OCI-LY7 (cell line): ENCODE data around the gene ICAM1. TPM values are rescaled to one million over a fixed set of nuclear protein-coding genes. Genes with fewer than 3 reads are reported as not detected.

Experiments
- BruUV-seq: library from RNA; stranded (reverse); fragments of 400-500 nt; replicated peaks from 2 replicates; lab custom pipeline; 2021; lab: Mats Ljungman, UMichigan
- CTCF ChIA-PET: fragments of 300-600 bp; sonication (Branson Sonifier 250); formaldehyde crosslinking; loops from one replicate; lab custom pipeline; 2022; ENCODE audit warnings: antibody characterized with exemption; ENCODE audit not compliant: unreplicated experiment; lab: Charles Lee
- POLR2A ChIA-PET: fragments of 300-600 bp; sonication (Branson Sonifier 250); formaldehyde crosslinking; loops from one replicate; lab custom pipeline; 2022; ENCODE audit warnings: antibody characterized with exemption; lab: Charles Lee
- DNase-seq: peaks from one replicate; pipeline ENCODE4 v3.0.0-alpha.2; 2015; ENCODE audit warnings: low spot score
- H2AFZ ChIP-seq: fragments of 200-600 bp; sonication (generic), shearing (Covaris generic); 2 replicates; pipeline ENCODE4 v1.6.1; 2014; ENCODE audit warnings: mild to moderate bottlenecking, antibody characterized with exemption, low read length, moderate library complexity
- H3K27ac ChIP-seq: fragments of 200-600 bp; sonication (generic); 2 replicates; pipeline ENCODE4 v1.5.1; 2014; ENCODE audit warnings: mixed run types, low read depth, mild to moderate bottlenecking, moderate library complexity, low read length, inconsistent platforms; ENCODE audit not compliant: poor library complexity, severe bottlenecking
- H3K36me3 ChIP-seq: fragments of 200-600 bp; sonication (generic); 2 replicates; pipeline ENCODE4 v1.6.1; 2014; ENCODE audit warnings: mild to moderate bottlenecking, antibody characterized with exemption, low read length, moderate library complexity, mixed read lengths; ENCODE audit not compliant: insufficient read depth
- H3K4me1 ChIP-seq: fragments of 200-600 bp; sonication (generic); 2 replicates; pipeline ENCODE4 v1.5.1; 2014; ENCODE audit warnings: mild to moderate bottlenecking, low read length; ENCODE audit not compliant: insufficient read depth, poor library complexity, severe bottlenecking
- H3K4me2 ChIP-seq: fragments of 200-600 bp; sonication (generic); 2 replicates; pipeline ENCODE4 v1.6.1; 2014; ENCODE audit warnings: mild to moderate bottlenecking, low read length
- H3K4me3 ChIP-seq: fragments of 200-600 bp; sonication (generic); 2 replicates; pipeline ENCODE4 v1.5.1; 2014; ENCODE audit warnings: mild to moderate bottlenecking, low read depth, low read length; ENCODE audit not compliant: poor library complexity, severe bottlenecking
- H3K79me2 ChIP-seq: fragments of 200-600 bp; sonication (generic); 2 replicates; pipeline ENCODE4 v1.6.1; 2016; ENCODE audit warnings: low read depth, mild to moderate bottlenecking, low read length, moderate library complexity, mixed read lengths; ENCODE audit not compliant: insufficient read depth
- H3K9me2 ChIP-seq: fragments of 200-600 bp; sonication (generic); 2 replicates; pipeline ENCODE4 v1.6.1; 2016; ENCODE audit warnings: mild to moderate bottlenecking, low read length, mixed read lengths; ENCODE audit not compliant: insufficient read depth
- H3K9me3 ChIP-seq: fragments of 200-600 bp; sonication (generic); 2 replicates; pipeline ENCODE4 v1.6.1; 2014; ENCODE audit warnings: mild to moderate bottlenecking, mixed run types, low read length, mixed read lengths
- H4K20me1 ChIP-seq: fragments of 200-600 bp; sonication (generic); 2 replicates; pipeline ENCODE4 v1.6.1; 2014; ENCODE audit warnings: mild to moderate bottlenecking, antibody characterized with exemption, low read length, moderate library complexity, mixed read lengths; ENCODE audit not compliant: insufficient read depth
- CTCF ChIP-seq: fragments of 200-600 bp; sonication (generic); conservative IDR thresholded peaks from 2 replicates; pipeline ENCODE4 v1.5.1; 2014; ENCODE audit warnings: mild to moderate bottlenecking, antibody characterized with exemption, low read length, moderate library complexity, mixed read lengths
- EZH2phosphoT487 ChIP-seq: fragments of 200-600 bp; sonication (generic); IDR thresholded peaks from 2 replicates; pipeline ENCODE4 v1.6.1; 2018; ENCODE audit warnings: low read depth, borderline replicate concordance, mild to moderate bottlenecking, mixed run types, antibody characterized with exemption, low read length, moderate library complexity, mixed read lengths
- intact Hi-C: fragments of 100-400 bp; cut with micrococcal nuclease; formaldehyde crosslinking; loops from one replicate; pipeline ENCODE4 v1.10.0; 2022; ENCODE audit not compliant: unreplicated experiment
- total RNA-seq, 2 experiments: library from RNA; depleted of rRNA in 1 of 2; stranded (reverse); fragments of >200 nt in 1 of 2; shearing (Covaris generic) in 1 of 2; gene quantifications; 2 replicates each; pipeline ENCODE4 v1.2.3, GENCODE V29; 2014 to 2022

ICAM1 gene
- total RNA-seq, 2 experiments from 2014 or later, result 12.0 to 13.4 TPM

- peaks cover 13% of the 10 kb centered on the region; the same call in 1 of the 2 replicates for H3K36me3 ChIP-seq
- BruUV-seq, result no TSS peak
- no peaks in the 10 kb centered on the region for H4K20me1 ChIP-seq
- DNase-seq, result no peak
- H3K4me1 ChIP-seq, result no peaks in the 10 kb centered on the region
- no peaks in the 10 kb centered on the region for H3K9me2 ChIP-seq
- no peak overlapping the region for H3K27ac ChIP-seq
- H3K4me2 ChIP-seq, result no peak overlapping the region
- intact Hi-C loops, result no loop called here
- no peaks in the 10 kb centered on the region for H3K9me3 ChIP-seq
- ChIA-PET POLR2A (interaction anchor here (0.6 kb wide), 1 partner anchor 36 kb away, joined by 5 read pairs; no protein-coding TSS in a partner anchor), CTCF (interaction anchor here (0.6 kb wide), 1 partner anchor 34 kb away, joined by 6 read pairs; no protein-coding TSS in a partner anchor)
- H3K4me3 ChIP-seq, result no peak overlapping the region
- TF ChIP-seq CTCF (no peak), EZH2phosphoT487 (no peak)
- H2AFZ ChIP-seq, result no peak overlapping the region
- no peaks in the 10 kb centered on the region for H3K79me2 ChIP-seq
Observed at GRCh38 chr19:10305139-10305806, 34.4 kb downstream of the ICAM1 start.

GRCh38 chr19:10306327-10306726, 35.4 kb downstream of the ICAM1 start:
- no TSS peak for BruUV-seq
- Histone ChIP-seq H3K4me1 (no peaks in the 10 kb centered on the region), H3K9me3 (no peaks in the 10 kb centered on the region), H3K36me3 (peaks cover 19% of the 10 kb centered on the region; the same call in 1 of the 2 replicates), H3K4me2 (no peak overlapping the region), H3K9me2 (no peaks in the 10 kb centered on the region), H3K4me3 (no peak overlapping the region), H3K27ac (no peak overlapping the region), H2AFZ (no peak overlapping the region), H4K20me1 (no peaks in the 10 kb centered on the region), H3K79me2 (no peaks in the 10 kb centered on the region)
- POLR2A ChIA-PET, result no interaction called here
- intact Hi-C loops, result no loop called here
- no peak for DNase-seq
- TF ChIP-seq EZH2phosphoT487 (no peak), CTCF (no peak)
- CTCF ChIA-PET, result no interaction called here

GRCh38 chr19:10309423-10309822, 38.5 kb downstream of the ICAM1 start, which contains the start of gene ZGLP1:
Gene ZGLP1, minus strand, starts transcription at chr19:10309815.
- Histone ChIP-seq H3K79me2 (no peaks in the 10 kb centered on the region), H3K9me3 (no peaks in the 10 kb centered on the region), H4K20me1 (no peaks in the 10 kb centered on the region), H2AFZ (no peak within 1 kb of the TSS), H3K4me1 (peaks cover under 1% of the 10 kb centered on the region), H3K4me3 (no peak within 1 kb of the TSS), H3K9me2 (no peaks in the 10 kb centered on the region), H3K27ac (no peak within 1 kb of the TSS), H3K4me2 (no peak within 1 kb of the TSS), H3K36me3 (peaks cover 33% of the 10 kb centered on the region)
- ChIA-PET POLR2A (no interaction called here), CTCF (no interaction called here)
- BruUV-seq, result no TSS peak
- TF ChIP-seq CTCF (no peak), EZH2phosphoT487 (no peak)
- intact Hi-C loops, result no loop called here
- no peak for DNase-seq
